SK-N-SH treated with all-trans-retinoic acid at 6 μM for 48 hours (cell line): ENCODE data around the gene MCM3.

Experiments used
- ATAC-seq: fragments of 200-7000 bp; cut with Tn5 transposase; 3 replicates; pipeline ENCODE4 v1.9.1; 2020; ENCODE audit warnings: mild to moderate bottlenecking, moderate library complexity
- ARNTL ChIP-seq: fragments of 450-650 bp; formaldehyde crosslinking; IDR thresholded peaks from 2 replicates; pipeline ENCODE4 v1.5.0; 2020; ENCODE audit warnings: low read depth, mild to moderate bottlenecking, moderate library complexity, borderline replicate concordance
- BACH2 ChIP-seq: fragments of 250-450 bp; sonication (Bioruptor Pico); IDR thresholded peaks from 2 replicates; pipeline ENCODE4 v1.9.0; 2021; ENCODE audit warnings: mild to moderate bottlenecking, borderline replicate concordance
- CSDC2 ChIP-seq: fragments of 250-450 bp; sonication (Bioruptor Pico); IDR thresholded peaks from 2 replicates; pipeline ENCODE4 v1.5.0; 2020; ENCODE audit warnings: mild to moderate bottlenecking, moderate library complexity
- CSRNP3 ChIP-seq: fragments of 250-450 bp; sonication (Bioruptor Pico); IDR thresholded peaks from 2 replicates; pipeline ENCODE4 v1.5.1; 2021; ENCODE audit warnings: mild to moderate bottlenecking, moderate library complexity
- ESRRG ChIP-seq: fragments of 250-450 bp; sonication (Bioruptor Pico); IDR thresholded peaks from 2 replicates; pipeline ENCODE4 v1.6.1; 2021; ENCODE audit warnings: mild to moderate bottlenecking
- GLIS3 ChIP-seq: fragments of 250-450 bp; sonication (Bioruptor Pico); IDR thresholded peaks from 2 replicates; pipeline ENCODE4 v1.5.0; 2020; ENCODE audit warnings: mild to moderate bottlenecking, moderate library complexity
- ISL1 ChIP-seq: fragments of 250-450 bp; sonication (Bioruptor Pico); IDR thresholded peaks from 2 replicates; pipeline ENCODE4 v2.1.2; 2022; ENCODE audit warnings: mild to moderate bottlenecking, moderate library complexity
- OSR1 ChIP-seq: fragments of 250-450 bp; sonication (Bioruptor Pico); IDR thresholded peaks from 2 replicates; pipeline ENCODE4 v1.8.0; 2022; ENCODE audit warnings: moderate library complexity, mild to moderate bottlenecking, inconsistent platforms
- PATZ1 ChIP-seq: fragments of 250-450 bp; sonication (Bioruptor Pico); IDR thresholded peaks from 2 replicates; pipeline ENCODE4 v1.8.0; 2020; ENCODE audit warnings: mild to moderate bottlenecking, moderate library complexity, borderline replicate concordance
- POU6F1 ChIP-seq: fragments of 250-450 bp; sonication (Bioruptor Pico); IDR thresholded peaks from 2 replicates; pipeline ENCODE4 v1.8.0; 2021; ENCODE audit warnings: low read depth, mild to moderate bottlenecking, moderate library complexity, borderline replicate concordance
- PPARA ChIP-seq: fragments of 250-450 bp; sonication (Bioruptor Pico); IDR thresholded peaks from 2 replicates; pipeline ENCODE4 v1.5.0; 2020; ENCODE audit warnings: mild to moderate bottlenecking, borderline replicate concordance
- RARB ChIP-seq: fragments of 250-450 bp; sonication (Bioruptor Pico); IDR thresholded peaks from 2 replicates; pipeline ENCODE4 v1.8.0; 2021; ENCODE audit warnings: mild to moderate bottlenecking, moderate library complexity
- SNAI2 ChIP-seq: fragments of 250-450 bp; sonication (Bioruptor Pico); IDR thresholded peaks from 2 replicates; pipeline ENCODE4 v1.5.0; 2020; ENCODE audit warnings: mild to moderate bottlenecking, moderate library complexity
- TCF4 ChIP-seq: fragments of 250-450 bp; sonication (Bioruptor Pico); IDR thresholded peaks from 2 replicates; pipeline ENCODE4 v1.8.0; 2021; ENCODE audit warnings: mild to moderate bottlenecking, moderate library complexity, borderline replicate concordance
- TOX ChIP-seq: fragments of 250-450 bp; sonication (Bioruptor Pico); IDR thresholded peaks from 2 replicates; pipeline ENCODE4 v1.8.0; 2021; ENCODE audit warnings: mild to moderate bottlenecking, moderate library complexity, borderline replicate concordance
- TSHZ2 ChIP-seq: fragments of 250-450 bp; sonication (Bioruptor Pico); IDR thresholded peaks from 2 replicates; pipeline ENCODE4 v1.5.0; 2020; ENCODE audit warnings: mild to moderate bottlenecking, moderate library complexity
- ZFP3 ChIP-seq: fragments of 250-450 bp; sonication (Bioruptor Pico); IDR thresholded peaks from 2 replicates; pipeline ENCODE4 v1.5.0; 2020; ENCODE audit warnings: mild to moderate bottlenecking, moderate library complexity
- ZFP30 ChIP-seq: fragments of 450-650 bp; formaldehyde crosslinking; IDR thresholded peaks from 2 replicates; pipeline ENCODE4 v1.5.0; 2022; ENCODE audit warnings: mild to moderate bottlenecking, moderate library complexity
- ZNF565 ChIP-seq: fragments of 450-650 bp; formaldehyde crosslinking; conservative IDR thresholded peaks from 2 replicates; pipeline ENCODE4 v1.5.0; 2020; ENCODE audit warnings: low read depth, mild to moderate bottlenecking, moderate library complexity
- ZNF70 ChIP-seq: fragments of 450-650 bp; formaldehyde crosslinking; IDR thresholded peaks from 2 replicates; pipeline ENCODE4 v1.5.0; 2020; ENCODE audit warnings: mild to moderate bottlenecking, moderate library complexity
- ZNF8 ChIP-seq: fragments of 450-650 bp; formaldehyde crosslinking; IDR thresholded peaks from 2 replicates; pipeline ENCODE4 v1.5.0; 2020; ENCODE audit warnings: mild to moderate bottlenecking, moderate library complexity

Gene MCM3

GRCh38 chr6:52284460-52285176 is at the start of gene MCM3:
Gene MCM3, minus strand, starts transcription at chr6:52284742. Its CDS starts 68 bp downstream, at chr6:52284674.
- TF ChIP-seq TOX (CRISPR knock-in tag) (no peak), TCF4 (CRISPR knock-in tag) (no peak), POU6F1 (CRISPR knock-in tag) (no peak), SNAI2 (CRISPR knock-in tag) (no peak), PATZ1 (CRISPR knock-in tag) (no peak), TSHZ2 (no peak), ARNTL (CRISPR knock-in tag) (no peak), ZNF70 (CRISPR knock-in tag) (no peak), ESRRG (CRISPR knock-in tag) (no peak), RARB (CRISPR knock-in tag) (no peak), ZNF8 (CRISPR knock-in tag) (no peak), CSRNP3 (CRISPR knock-in tag) (no peak), BACH2 (CRISPR knock-in tag) (no peak), GLIS3 (CRISPR knock-in tag) (no peak), ISL1 (CRISPR knock-in tag) (no peak), PPARA (CRISPR knock-in tag) (no peak), ZNF565 (no peak), CSDC2 (CRISPR knock-in tag) (no peak), ZFP3 (no peak), OSR1 (CRISPR knock-in tag) (no peak)
- peak; percentile 99 for ATAC-seq

- ATAC-seq: no peak
- no peak for TF ChIP-seq OSR1 (CRISPR knock-in tag)
- TF ChIP-seq TOX (CRISPR knock-in tag): no peak
- no peak for TF ChIP-seq ZFP3
- TF ChIP-seq ZNF8 (CRISPR knock-in tag): no peak
- TF ChIP-seq CSRNP3 (CRISPR knock-in tag): no peak
- no peak for TF ChIP-seq BACH2 (CRISPR knock-in tag)
- no peak for TF ChIP-seq RARB (CRISPR knock-in tag)
- TF ChIP-seq GLIS3 (CRISPR knock-in tag): no peak
- TF ChIP-seq PATZ1 (CRISPR knock-in tag): no peak
- no peak for TF ChIP-seq CSDC2 (CRISPR knock-in tag)
- no peak for TF ChIP-seq SNAI2 (CRISPR knock-in tag)
- TF ChIP-seq TSHZ2: no peak
- no peak for TF ChIP-seq ZNF70 (CRISPR knock-in tag)
- TF ChIP-seq ZNF565: no peak
- no peak for TF ChIP-seq ISL1 (CRISPR knock-in tag)
- no peak for TF ChIP-seq ARNTL (CRISPR knock-in tag)
- no peak for TF ChIP-seq ESRRG (CRISPR knock-in tag)
- no peak for TF ChIP-seq ZFP30
- TF ChIP-seq POU6F1 (CRISPR knock-in tag): no peak
Measured at GRCh38 chr6:52333840-52334200, 49.3 kb upstream of the MCM3 start.
